IMR-90 (cell line): ENCODE results near the gene PYGM.

ENCODE experiments used
- BHLHE40 ChIP-seq: fragments of 150-350 bp; IDR thresholded peaks from 2 replicates; pipeline ENCODE4 v1.6.1; 2016; ENCODE audit warnings: mild to moderate bottlenecking, low read depth, low read length
- CEBPB ChIP-seq: IDR thresholded peaks from 2 replicates; pipeline ENCODE4 v1.6.1; 2012; ENCODE audit warnings: low read depth, low read length, improper control_type of control experiment
- FOS ChIP-seq: fragments of 150-350 bp; IDR thresholded peaks from 2 replicates; pipeline ENCODE4 v1.6.1; 2016; ENCODE audit warnings: low read depth, low read length
- POLR2A ChIP-seq: IDR thresholded peaks from 2 replicates; pipeline ENCODE4 v1.6.1; 2012; ENCODE audit warnings: mild to moderate bottlenecking, low read depth, low read length
- RAD21 ChIP-seq: IDR thresholded peaks from 2 replicates; pipeline ENCODE4 v1.6.1; 2012; ENCODE audit warnings: low read length, improper control_type of control experiment
- RFX5 ChIP-seq: IDR thresholded peaks from 2 replicates; pipeline ENCODE4 v1.8.0; 2012; ENCODE audit warnings: low read depth, mild to moderate bottlenecking, low read length, moderate library complexity
- SMC3 ChIP-seq: fragments of 150-350 bp; IDR thresholded peaks from 2 replicates; pipeline ENCODE4 v1.6.1; 2016; ENCODE audit warnings: low read depth, mild to moderate bottlenecking, antibody characterized with exemption, low read length, moderate library complexity
- TF ChIP-seq, protein P1 (sequence below): conservative IDR thresholded peaks from 2 replicates; pipeline ENCODE4 v1.5.1; 2012; ENCODE audit warnings: mild to moderate bottlenecking, low read depth, low read length, improper control_type of control experiment
- TF ChIP-seq, protein P2 (sequence below): fragments of 150-350 bp; IDR thresholded peaks from 2 replicates; pipeline ENCODE4 v1.6.1; 2016; ENCODE audit warnings: low read depth, mild to moderate bottlenecking, low read length, moderate library complexity, borderline replicate concordance

DNA sequence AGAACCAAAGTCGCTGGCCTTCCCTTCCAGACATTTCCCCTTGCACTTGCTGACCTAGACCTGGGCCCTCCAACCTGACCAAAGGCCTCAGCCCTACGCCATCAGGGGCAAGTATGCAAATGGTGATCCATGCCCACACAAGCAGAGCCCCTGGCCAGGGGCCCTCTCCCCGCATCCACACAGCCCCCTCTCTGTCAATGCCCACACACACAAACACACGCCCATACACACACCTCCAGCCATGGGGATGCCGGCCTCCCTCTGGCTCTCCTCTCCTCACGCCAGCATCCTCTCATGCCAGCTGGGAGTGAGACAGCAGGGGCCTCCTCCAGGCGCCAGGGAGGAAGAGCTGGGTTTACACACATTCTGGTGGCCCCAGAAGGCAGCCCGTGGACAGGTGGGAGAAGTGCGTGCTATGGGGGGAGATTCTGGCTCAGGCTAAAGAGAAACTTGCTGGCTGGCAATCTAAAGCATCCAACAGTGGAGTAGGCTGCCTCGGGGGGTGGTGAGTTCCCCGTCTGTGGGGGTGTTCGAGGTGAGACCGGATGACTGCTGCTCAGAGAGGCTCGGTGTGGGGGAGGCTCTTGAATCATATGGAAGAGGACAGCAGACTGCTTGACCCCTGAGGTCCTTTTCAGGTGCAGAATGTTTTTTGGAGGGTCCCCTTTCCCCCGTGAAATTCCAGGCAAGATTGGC is 41.5 kb downstream of the PYGM start:
- TF ChIP-seq POLR2A (no peak), BHLHE40 (no peak), RFX5 (no peak), CEBPB (no peak), FOS (no peak), SMC3 (no peak), RAD21 (no peak)
- TF ChIP-seq, protein P1, sequence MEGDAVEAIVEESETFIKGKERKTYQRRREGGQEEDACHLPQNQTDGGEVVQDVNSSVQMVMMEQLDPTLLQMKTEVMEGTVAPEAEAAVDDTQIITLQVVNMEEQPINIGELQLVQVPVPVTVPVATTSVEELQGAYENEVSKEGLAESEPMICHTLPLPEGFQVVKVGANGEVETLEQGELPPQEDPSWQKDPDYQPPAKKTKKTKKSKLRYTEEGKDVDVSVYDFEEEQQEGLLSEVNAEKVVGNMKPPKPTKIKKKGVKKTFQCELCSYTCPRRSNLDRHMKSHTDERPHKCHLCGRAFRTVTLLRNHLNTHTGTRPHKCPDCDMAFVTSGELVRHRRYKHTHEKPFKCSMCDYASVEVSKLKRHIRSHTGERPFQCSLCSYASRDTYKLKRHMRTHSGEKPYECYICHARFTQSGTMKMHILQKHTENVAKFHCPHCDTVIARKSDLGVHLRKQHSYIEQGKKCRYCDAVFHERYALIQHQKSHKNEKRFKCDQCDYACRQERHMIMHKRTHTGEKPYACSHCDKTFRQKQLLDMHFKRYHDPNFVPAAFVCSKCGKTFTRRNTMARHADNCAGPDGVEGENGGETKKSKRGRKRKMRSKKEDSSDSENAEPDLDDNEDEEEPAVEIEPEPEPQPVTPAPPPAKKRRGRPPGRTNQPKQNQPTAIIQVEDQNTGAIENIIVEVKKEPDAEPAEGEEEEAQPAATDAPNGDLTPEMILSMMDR: no peak
- TF ChIP-seq, protein P2, sequence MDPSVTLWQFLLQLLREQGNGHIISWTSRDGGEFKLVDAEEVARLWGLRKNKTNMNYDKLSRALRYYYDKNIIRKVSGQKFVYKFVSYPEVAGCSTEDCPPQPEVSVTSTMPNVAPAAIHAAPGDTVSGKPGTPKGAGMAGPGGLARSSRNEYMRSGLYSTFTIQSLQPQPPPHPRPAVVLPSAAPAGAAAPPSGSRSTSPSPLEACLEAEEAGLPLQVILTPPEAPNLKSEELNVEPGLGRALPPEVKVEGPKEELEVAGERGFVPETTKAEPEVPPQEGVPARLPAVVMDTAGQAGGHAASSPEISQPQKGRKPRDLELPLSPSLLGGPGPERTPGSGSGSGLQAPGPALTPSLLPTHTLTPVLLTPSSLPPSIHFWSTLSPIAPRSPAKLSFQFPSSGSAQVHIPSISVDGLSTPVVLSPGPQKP: no peak
